PFSK-1 (cell line): ENCODE data around the gene ZPR1.

Source experiments
- FOXP2 ChIP-seq: optimal IDR thresholded peaks from 2 replicates; pipeline ENCODE3; 2011; ENCODE audit warnings: borderline replicate concordance, control low read depth, inconsistent platforms; ENCODE audit not compliant: insufficient read depth; ENCODE audit errors: extremely low read length, extremely low read depth
- POLR2AphosphoS5 ChIP-seq: IDR thresholded peaks from 2 replicates; pipeline ENCODE4 v1.6.1; 2012; ENCODE audit warnings: low read depth, mild to moderate bottlenecking, control low read depth, low read length, moderate library complexity
- SIN3A ChIP-seq: IDR thresholded peaks from 2 replicates; pipeline ENCODE4 v1.6.1; 2012; ENCODE audit warnings: mild to moderate bottlenecking, low read length, moderate library complexity, borderline replicate concordance; ENCODE audit not compliant: insufficient read depth
- TAF1 ChIP-seq: IDR thresholded peaks from 2 replicates; pipeline ENCODE4 v1.6.1; 2012; ENCODE audit warnings: low read length, control low read depth, borderline replicate concordance; ENCODE audit not compliant: insufficient read depth
- TF ChIP-seq, protein P1 (sequence below), 2 experiments: IDR thresholded peaks; 2 replicates each; pipeline versions ENCODE4 v1.6.1 to v1.8.0; 2011 to 2012; ENCODE audit warnings: low read depth in 2 of 2, low read length in 2 of 2, control low read depth in 1 of 2, inconsistent platforms in 1 of 2, mild to moderate bottlenecking in 1 of 2, moderate library complexity in 1 of 2; ENCODE audit not compliant: insufficient read depth in 1 of 2

ZPR1 gene

DNA sequence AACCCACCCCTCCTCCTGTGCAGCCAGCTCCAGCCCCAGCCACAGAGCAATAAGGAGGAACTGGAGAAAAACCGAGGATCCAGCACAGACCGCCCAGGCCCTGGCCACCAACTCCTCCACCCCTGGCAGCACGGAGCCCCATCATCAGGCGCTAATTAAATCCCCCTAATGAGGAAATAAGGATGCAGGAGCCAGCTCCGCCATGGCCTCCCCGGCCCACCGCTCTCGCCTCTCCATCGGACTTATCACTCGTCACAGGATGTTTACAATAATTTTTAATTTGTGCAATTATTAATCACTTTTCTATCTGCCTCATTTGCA lies 57.6 kb downstream of the ZPR1 start:
- no peak for TF ChIP-seq SIN3A
- no peak for TF ChIP-seq TAF1
- no peak for TF ChIP-seq FOXP2
- TF ChIP-seq, protein P1, sequence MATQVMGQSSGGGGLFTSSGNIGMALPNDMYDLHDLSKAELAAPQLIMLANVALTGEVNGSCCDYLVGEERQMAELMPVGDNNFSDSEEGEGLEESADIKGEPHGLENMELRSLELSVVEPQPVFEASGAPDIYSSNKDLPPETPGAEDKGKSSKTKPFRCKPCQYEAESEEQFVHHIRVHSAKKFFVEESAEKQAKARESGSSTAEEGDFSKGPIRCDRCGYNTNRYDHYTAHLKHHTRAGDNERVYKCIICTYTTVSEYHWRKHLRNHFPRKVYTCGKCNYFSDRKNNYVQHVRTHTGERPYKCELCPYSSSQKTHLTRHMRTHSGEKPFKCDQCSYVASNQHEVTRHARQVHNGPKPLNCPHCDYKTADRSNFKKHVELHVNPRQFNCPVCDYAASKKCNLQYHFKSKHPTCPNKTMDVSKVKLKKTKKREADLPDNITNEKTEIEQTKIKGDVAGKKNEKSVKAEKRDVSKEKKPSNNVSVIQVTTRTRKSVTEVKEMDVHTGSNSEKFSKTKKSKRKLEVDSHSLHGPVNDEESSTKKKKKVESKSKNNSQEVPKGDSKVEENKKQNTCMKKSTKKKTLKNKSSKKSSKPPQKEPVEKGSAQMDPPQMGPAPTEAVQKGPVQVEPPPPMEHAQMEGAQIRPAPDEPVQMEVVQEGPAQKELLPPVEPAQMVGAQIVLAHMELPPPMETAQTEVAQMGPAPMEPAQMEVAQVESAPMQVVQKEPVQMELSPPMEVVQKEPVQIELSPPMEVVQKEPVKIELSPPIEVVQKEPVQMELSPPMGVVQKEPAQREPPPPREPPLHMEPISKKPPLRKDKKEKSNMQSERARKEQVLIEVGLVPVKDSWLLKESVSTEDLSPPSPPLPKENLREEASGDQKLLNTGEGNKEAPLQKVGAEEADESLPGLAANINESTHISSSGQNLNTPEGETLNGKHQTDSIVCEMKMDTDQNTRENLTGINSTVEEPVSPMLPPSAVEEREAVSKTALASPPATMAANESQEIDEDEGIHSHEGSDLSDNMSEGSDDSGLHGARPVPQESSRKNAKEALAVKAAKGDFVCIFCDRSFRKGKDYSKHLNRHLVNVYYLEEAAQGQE (IDR thresholded peaks at IDR 0.05; ENCODE audit: insufficient read depth in 1 of 2, low read depth in 2 of 2, low read length in 2 of 2), result no peak
- no peak for TF ChIP-seq POLR2AphosphoS5

DNA sequence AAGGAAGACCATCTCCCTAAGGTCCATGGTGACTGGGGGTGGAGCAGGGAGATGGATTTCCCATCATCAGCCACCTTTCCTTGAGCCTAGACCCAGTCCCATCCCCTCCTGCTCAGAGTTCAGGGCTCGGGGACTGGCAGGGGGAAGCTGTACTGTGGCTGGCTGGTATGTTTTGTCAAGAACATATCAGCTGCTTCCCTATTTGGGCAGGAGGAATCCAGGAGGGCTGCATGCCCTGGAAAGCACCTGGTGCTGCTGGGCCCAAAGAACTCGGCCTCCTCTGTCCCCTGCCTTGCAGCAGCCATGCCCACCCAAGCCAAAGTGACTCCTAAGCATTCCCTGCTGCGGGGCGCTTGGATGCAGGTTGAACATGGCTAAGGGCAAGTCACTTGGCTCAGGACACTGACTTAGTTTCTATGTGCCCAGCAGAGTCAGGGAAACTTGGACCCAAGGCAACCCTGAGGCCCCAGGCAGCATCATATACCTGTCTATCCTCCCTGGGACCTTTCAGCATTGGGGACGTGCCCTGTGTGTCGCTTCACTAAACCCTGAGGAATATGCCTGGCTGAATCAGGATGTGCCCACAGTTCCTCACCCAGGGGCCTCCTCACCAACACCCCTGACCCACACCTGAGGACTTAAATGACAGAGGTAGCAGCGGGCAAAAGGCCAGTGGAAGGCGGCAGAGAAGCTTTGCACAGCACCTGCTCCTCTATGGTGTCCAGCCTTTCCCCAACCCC lies 58.2 kb downstream of the ZPR1 start:
- TF ChIP-seq SIN3A (no peak), FOXP2 (no peak), TAF1 (no peak), POLR2AphosphoS5 (no peak)
- TF ChIP-seq, protein P1 (IDR thresholded peaks at IDR 0.05; ENCODE audit: insufficient read depth in 1 of 2, low read depth in 2 of 2, low read length in 2 of 2), result no peak

DNA sequence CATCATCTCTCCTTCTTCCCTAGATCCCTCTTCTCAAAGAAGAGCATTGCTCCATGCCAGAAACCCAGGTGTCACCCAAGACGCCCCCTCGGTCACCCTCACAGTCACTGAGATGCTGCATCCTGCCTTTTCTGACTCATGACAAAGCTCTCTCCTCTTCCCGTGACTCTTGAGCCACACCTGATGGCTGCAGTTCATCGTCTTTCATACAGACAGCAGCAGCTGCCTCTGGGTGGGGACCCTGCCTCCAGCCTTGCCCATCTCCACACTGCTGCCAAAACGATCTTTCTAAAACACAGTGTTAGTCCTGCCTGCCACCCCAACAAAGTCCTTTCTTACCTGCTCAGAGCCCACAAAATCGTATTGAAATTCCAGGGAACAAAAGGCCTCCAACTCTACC lies 59.8 kb downstream of the ZPR1 start:
- TF ChIP-seq TAF1 (no peak), FOXP2 (no peak), POLR2AphosphoS5 (no peak), SIN3A (no peak)

DNA sequence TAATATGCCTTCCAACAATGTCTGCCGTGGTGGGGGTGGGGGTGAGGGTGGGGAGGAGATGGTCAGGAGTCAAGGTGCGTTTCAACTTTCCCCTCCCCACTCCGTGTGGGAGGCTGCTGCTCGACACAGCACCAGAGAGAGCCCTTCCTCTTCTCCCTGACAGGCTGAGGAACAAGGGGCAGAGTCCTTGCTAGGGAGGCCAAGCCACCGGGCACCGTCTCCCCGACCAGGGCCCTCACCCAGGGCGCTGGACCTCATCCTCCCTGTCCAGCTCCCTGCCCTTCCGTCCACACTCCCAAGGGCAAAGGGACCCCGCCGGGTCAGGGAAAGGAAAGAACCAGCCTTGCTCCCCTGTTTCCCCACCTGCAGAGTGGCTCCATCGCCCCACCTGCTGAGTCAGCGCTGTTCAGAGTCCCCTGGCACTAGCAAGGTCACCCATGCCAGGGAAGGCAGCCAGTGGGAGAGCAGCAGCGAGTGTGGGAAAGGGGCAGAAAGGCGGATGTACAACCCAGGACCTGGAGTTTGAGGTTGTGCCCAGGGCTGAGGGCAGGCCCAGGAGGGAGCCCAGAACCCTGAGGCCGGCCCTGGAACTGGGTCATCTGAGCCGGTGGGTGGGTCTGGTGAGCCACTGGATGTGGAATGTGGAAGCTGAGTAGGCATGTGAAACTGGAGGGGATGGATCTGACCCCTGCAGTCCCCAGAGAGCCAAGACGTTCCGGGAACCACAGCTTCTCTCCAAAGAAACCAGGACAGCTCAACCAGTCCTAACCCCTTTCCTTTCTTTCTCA lies 62.2 kb downstream of the ZPR1 start:
- TF ChIP-seq, protein P1 (IDR thresholded peaks at IDR 0.05; ENCODE audit: insufficient read depth in 1 of 2, low read depth in 2 of 2, low read length in 2 of 2), result no peak
- TF ChIP-seq TAF1, result no peak
- no peak for TF ChIP-seq SIN3A
- no peak for TF ChIP-seq FOXP2
- TF ChIP-seq POLR2AphosphoS5, result no peak

DNA sequence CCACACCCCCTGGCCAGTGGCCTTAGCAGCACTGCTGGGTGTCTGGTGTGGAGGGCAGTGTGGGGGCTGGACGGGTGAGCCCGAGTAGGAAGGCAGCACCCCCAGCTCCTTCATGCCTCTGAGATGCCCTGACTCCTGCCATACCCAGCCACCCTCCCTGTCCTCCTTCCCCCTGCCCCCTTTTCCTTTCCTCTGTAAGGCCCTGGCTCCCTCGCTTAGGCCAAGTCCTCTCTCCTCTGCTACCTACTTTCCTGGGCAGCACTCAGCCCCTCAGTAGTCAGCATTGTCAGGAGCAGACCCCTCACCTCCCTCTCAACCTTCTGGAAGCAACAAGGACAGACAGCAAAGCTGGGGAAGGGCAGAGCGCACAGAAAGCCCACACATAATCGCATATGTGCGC lies 63.0 kb downstream of the ZPR1 start:
- TF ChIP-seq TAF1 (no peak), FOXP2 (no peak), SIN3A (no peak), POLR2AphosphoS5 (no peak)
- TF ChIP-seq, protein P1 (IDR thresholded peaks at IDR 0.05; ENCODE audit: insufficient read depth in 1 of 2, low read depth in 2 of 2, low read length in 2 of 2), result no peak
